ENCODE results near the gene EYA2. TPM values are rescaled to one million over a fixed set of nuclear protein-coding genes. Genes with fewer than 3 reads are reported as not detected.

EYA2 gene
- total and polyA plus RNA-seq, 8 donors, result 0.51 to 3.2 (median 1.4) TPM

GRCh38 chr20:47154089-47154488 is 259.4 kb downstream of the EYA2 start:
- intact Hi-C loops (cut with DNase I), result no loop called here
- TF ChIP-seq, protein P1, sequence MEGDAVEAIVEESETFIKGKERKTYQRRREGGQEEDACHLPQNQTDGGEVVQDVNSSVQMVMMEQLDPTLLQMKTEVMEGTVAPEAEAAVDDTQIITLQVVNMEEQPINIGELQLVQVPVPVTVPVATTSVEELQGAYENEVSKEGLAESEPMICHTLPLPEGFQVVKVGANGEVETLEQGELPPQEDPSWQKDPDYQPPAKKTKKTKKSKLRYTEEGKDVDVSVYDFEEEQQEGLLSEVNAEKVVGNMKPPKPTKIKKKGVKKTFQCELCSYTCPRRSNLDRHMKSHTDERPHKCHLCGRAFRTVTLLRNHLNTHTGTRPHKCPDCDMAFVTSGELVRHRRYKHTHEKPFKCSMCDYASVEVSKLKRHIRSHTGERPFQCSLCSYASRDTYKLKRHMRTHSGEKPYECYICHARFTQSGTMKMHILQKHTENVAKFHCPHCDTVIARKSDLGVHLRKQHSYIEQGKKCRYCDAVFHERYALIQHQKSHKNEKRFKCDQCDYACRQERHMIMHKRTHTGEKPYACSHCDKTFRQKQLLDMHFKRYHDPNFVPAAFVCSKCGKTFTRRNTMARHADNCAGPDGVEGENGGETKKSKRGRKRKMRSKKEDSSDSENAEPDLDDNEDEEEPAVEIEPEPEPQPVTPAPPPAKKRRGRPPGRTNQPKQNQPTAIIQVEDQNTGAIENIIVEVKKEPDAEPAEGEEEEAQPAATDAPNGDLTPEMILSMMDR (IDR thresholded peaks at IDR 0.05), result no peak
- ATAC-seq, result no peak

GRCh38 chr20:47156301-47157137 is 261.9 kb downstream of the EYA2 start:
- H3K4me3 ChIP-seq, result no peak overlapping the region
- no peaks in the 10 kb centered on the region for H3K36me3 ChIP-seq
- H3K27me3 ChIP-seq, result no peaks in the 10 kb centered on the region
- no peak overlapping the region for H3K27ac ChIP-seq
- no peaks in the 10 kb centered on the region for H3K9me3 ChIP-seq
- 53 to 60% methylated on average over 10 of the region's 10 CpGs for WGBS, 2 donors
- no peak for DNase-seq
- TF ChIP-seq, protein P1 (IDR thresholded peaks at IDR 0.05), result no peak
- no peak for FAIRE-seq
- ATAC-seq, result no peak
- no peaks in the 10 kb centered on the region for H3K4me1 ChIP-seq
- intact Hi-C loops (cut with DNase I), result no loop called here

More at GRCh38 chr20:47154089-47154488, 259.4 kb downstream of the EYA2 start:
- WGBS, 2 donors, result 58 to 69% methylated on average over 2 of the region's 2 CpGs
- Histone ChIP-seq H3K36me3 (no peaks in the 10 kb centered on the region), H3K4me1 (no peaks in the 10 kb centered on the region), H3K4me3 (no peak overlapping the region), H3K27ac (no peak overlapping the region), H3K27me3 (no peaks in the 10 kb centered on the region), H3K9me3 (no peaks in the 10 kb centered on the region)
- FAIRE-seq (no peak), DNase-seq (no peak)

DNA sequence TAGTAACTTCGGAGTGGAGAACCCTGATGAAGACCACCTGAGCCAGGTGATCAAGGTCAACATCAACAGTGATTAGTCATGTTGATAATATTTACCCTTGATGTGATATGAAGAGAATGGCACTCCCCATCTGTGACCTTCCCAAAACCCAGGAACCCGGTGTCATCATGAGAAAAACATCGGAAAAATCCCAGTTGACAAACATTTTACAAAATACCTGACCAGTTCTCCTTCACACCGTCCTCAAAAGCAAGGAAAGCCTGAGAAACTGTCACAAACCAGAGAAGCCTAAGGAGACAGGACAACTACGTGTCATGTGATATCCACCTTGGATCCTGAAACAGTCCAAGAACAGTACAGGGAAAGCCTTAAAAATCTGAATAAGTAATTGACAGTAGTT is 264.5 kb downstream of the EYA2 start:
- TF ChIP-seq, protein P1 (IDR thresholded peaks at IDR 0.05), result no peak
- Histone ChIP-seq H3K27ac (no peak overlapping the region), H3K36me3 (no peaks in the 10 kb centered on the region), H3K4me1 (no peaks in the 10 kb centered on the region), H3K9me3 (no peaks in the 10 kb centered on the region), H3K4me3 (no peak overlapping the region), H3K27me3 (no peaks in the 10 kb centered on the region)
- 40 to 45% methylated on average over 5 of the region's 5 CpGs for WGBS, 2 donors
- DNase-seq (no peak), FAIRE-seq (no peak), ATAC-seq (no peak)
- intact Hi-C loops (cut with DNase I), result no loop called here

DNA sequence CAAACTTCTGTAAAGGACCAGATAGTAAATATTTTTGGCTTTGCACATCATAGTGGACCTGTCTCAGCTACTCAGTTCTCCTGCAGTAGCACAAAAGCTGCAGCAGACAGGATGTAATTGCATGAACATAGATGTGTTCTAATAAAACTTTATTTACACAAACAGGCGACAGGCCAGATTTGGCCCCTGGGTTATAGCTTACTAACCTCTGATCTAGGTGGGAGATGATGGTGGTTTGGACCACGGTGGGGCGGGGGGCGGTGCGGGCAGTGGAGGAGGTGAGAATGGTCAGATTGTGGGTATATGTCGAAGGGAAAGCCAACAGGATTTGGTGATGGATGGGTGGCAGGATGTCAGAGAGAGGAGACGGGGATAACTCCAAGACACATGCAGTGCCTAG is 265.6 kb downstream of the EYA2 start:
- Histone ChIP-seq H3K9me3 (no peaks in the 10 kb centered on the region), H3K4me1 (no peaks in the 10 kb centered on the region), H3K27ac (no peak overlapping the region), H3K4me3 (no peak overlapping the region), H3K27me3 (no peaks in the 10 kb centered on the region), H3K36me3 (no peaks in the 10 kb centered on the region)
- TF ChIP-seq, protein P1 (IDR thresholded peaks at IDR 0.05), result no peak
- 77 to 86% methylated on average over 7 of the region's 7 CpGs for WGBS, 2 donors
- ATAC-seq (no peak), FAIRE-seq (no peak), DNase-seq (no peak)
- intact Hi-C loops (cut with DNase I), result no loop called here

GRCh38 chr20:47160992-47161391 is 266.3 kb downstream of the EYA2 start:
- Histone ChIP-seq H3K27ac (no peak overlapping the region), H3K36me3 (no peaks in the 10 kb centered on the region), H3K4me1 (no peaks in the 10 kb centered on the region), H3K9me3 (no peaks in the 10 kb centered on the region), H3K27me3 (no peaks in the 10 kb centered on the region), H3K4me3 (no peak overlapping the region)
- FAIRE-seq, result no peak
- intact Hi-C loops (cut with DNase I), result no loop called here
- TF ChIP-seq, protein P1 (IDR thresholded peaks at IDR 0.05), result no peak
- ATAC-seq, result no peak
- DNase-seq, result no peak
- WGBS, 2 donors, result 74 to 82% methylated on average over 14 of the region's 14 CpGs

Data from pancreas (tissue), 10 donors.